ENCODE measurements around the gene TRIM8.

GRCh38 chr10:102643336-102644065 lies 778 bp upstream of the TRIM8 start:
- TF ChIP-seq, protein P1, sequence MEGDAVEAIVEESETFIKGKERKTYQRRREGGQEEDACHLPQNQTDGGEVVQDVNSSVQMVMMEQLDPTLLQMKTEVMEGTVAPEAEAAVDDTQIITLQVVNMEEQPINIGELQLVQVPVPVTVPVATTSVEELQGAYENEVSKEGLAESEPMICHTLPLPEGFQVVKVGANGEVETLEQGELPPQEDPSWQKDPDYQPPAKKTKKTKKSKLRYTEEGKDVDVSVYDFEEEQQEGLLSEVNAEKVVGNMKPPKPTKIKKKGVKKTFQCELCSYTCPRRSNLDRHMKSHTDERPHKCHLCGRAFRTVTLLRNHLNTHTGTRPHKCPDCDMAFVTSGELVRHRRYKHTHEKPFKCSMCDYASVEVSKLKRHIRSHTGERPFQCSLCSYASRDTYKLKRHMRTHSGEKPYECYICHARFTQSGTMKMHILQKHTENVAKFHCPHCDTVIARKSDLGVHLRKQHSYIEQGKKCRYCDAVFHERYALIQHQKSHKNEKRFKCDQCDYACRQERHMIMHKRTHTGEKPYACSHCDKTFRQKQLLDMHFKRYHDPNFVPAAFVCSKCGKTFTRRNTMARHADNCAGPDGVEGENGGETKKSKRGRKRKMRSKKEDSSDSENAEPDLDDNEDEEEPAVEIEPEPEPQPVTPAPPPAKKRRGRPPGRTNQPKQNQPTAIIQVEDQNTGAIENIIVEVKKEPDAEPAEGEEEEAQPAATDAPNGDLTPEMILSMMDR (IDR thresholded peaks at IDR 0.05) = no peak
- no peak for TF ChIP-seq ZFX (IDR thresholded peaks at IDR 0.05; ENCODE audit: borderline replicate concordance)
